Purkinje cell (primary cell): ENCODE results near the gene CCDC66. TPM values are rescaled to one million over a fixed set of nuclear protein-coding genes. Genes with fewer than 3 reads are reported as not detected.

Source experiments
- polyA plus RNA-seq: library from polyadenylated mRNA; unstranded; fragments of >200 nt; fragmentation: Nextera tagmentation; gene quantifications from 2 replicates; pipeline ENCODE4 v1.2.1, GENCODE V29; 2014

CCDC66 gene
- 34.8 and 47.1 TPM in 2 replicates for polyA plus RNA-seq

DNA sequence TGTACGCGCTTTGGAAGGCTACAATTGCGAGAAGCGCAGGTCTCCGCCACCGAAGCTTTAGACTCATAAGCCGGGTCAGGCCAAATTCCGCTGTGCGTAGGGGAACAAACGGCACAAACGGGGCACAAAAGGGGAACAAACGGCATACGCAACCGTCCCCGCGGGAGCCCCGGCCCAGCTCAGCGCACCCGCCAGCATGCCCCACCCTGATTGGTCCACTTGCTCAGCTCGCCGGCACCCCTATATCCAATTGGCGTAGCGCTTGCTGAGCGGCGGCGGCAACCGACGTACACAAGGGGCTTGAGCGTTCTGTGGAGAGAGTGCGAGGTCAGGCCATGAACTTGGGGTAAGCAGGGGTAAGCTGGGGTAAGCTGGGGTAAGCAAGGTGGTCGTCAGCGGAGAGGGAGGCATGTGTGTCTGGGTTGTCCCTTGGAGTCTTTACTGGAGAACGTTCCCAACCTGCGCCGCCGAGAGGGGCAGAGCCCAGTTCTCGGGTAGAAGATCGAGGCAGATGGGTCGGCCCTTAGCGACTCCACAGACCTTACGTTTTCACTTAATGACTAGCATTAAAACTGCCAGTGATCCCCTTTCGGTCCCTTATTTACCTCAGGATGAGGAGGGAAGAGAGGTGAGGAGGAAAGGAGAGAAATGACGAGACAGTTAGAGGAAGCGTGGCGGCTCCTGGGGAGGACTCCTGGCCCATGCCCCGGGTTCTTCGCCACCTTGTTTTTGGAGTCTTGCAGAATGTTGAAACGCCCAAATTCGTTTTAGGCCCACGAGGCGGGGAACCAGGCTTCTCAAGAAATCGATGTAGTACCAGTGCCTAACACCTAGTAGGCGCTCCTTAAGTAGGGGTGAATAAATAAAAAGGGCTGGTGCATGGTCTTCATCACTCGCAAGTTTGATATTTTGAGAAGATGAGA lies at the start of gene CCDC66:
TSS of gene CCDC66 (plus strand) at position 268 of the 923 bp plus-strand sequence. CDS start at position 336, 68 bp downstream.

Other genes starting within 250 kb of the CCDC66 start
- gene ERC2, start 88.7 kb upstream of the CCDC66 start, polyA plus RNA-seq, result 11.0 and 24.8 TPM in 2 replicates
- 19.6 and 26.1 TPM in 2 replicates for gene TASOR, start 126.1 kb downstream of the CCDC66 start, polyA plus RNA-seq
- gene ARHGEF3, start 244.8 kb downstream of the CCDC66 start, polyA plus RNA-seq, result 10.4 and 14.5 TPM in 2 replicates